Thyroid gland (tissue), 4 donors: ENCODE results near the gene ARL4D. TPM values are rescaled to one million over a fixed set of nuclear protein-coding genes. Genes with fewer than 3 reads are reported as not detected.

Experiments used
- DNase-seq, 2 donors: peaks; one replicate each; pipeline ENCODE4 v3.0.0-alpha.2; 2019
- H3K27ac ChIP-seq, 3 donors: fragments of 200-600 bp; sonication (generic); 1 replicate in 2 of 3; 2 replicates in 1 of 3; pipeline ENCODE4 v1.5.1; 2016 to 2019; ENCODE audit warnings: mild to moderate bottlenecking in 1 of 3, moderate library complexity in 1 of 3
- H3K27me3 ChIP-seq: fragments of 200-600 bp; sonication (generic); one replicate; pipeline ENCODE4 v1.5.1; 2019
- H3K36me3 ChIP-seq, 2 donors: fragments of 200-600 bp; sonication (generic); one replicate each; pipeline ENCODE4 v1.5.1; 2016 to 2019
- H3K4me1 ChIP-seq, 2 donors: fragments of 200-600 bp; sonication (generic); one replicate each; pipeline ENCODE4 v1.5.1; 2017 to 2019
- H3K4me3 ChIP-seq, 3 donors: fragments of 200-600 bp; sonication (generic); replicated peaks in 1 of 3; 1 replicate in 2 of 3; 2 replicates in 1 of 3; pipeline ENCODE4 v1.5.1; 2016; ENCODE audit warnings: mild to moderate bottlenecking in 1 of 3
- H3K9me3 ChIP-seq: fragments of 200-600 bp; sonication (generic); one replicate; pipeline ENCODE4 v1.5.1; 2017
- POLR2A ChIP-seq, 2 donors: fragments of 450-650 bp; IDR thresholded peaks; one replicate each; pipeline ENCODE4 v1.6.1; 2017; ENCODE audit warnings: antibody characterized with exemption in 2 of 2, mild to moderate bottlenecking in 2 of 2, moderate library complexity in 1 of 2
- WGBS, 2 donors: methylation state at CpG; one replicate each; pipeline ENCODE4 v1.1.5; 2017; 5-methylcytosine and 5-hydroxymethylcytosine counted together
- intact Hi-C: fragments of 100-400 bp; cut with DNase I; formaldehyde crosslinking; loops from one replicate; pipeline ENCODE4 v1.15.1; 2023
- total RNA-seq, 4 donors: library from RNA; depleted of rRNA; stranded (reverse); fragments of >200 nt; gene quantifications; one replicate each; pipeline ENCODE4 v1.2.3, GENCODE V29; 2016
- TF ChIP-seq, protein P1 (sequence below), 6 experiments: fragments of 200-600 bp in 3 of 6; fragments of 450-650 bp in 3 of 6; sonication (generic) in 3 of 6; IDR thresholded peaks; one replicate each; pipeline ENCODE4 v1.5.1; 2016 to 2019; ENCODE audit warnings: antibody characterized with exemption in 6 of 6, mild to moderate bottlenecking in 2 of 6, inconsistent platforms in 1 of 6, moderate library complexity in 1 of 6

ARL4D gene
- total RNA-seq, 4 donors from 2014 or later = 32.8 to 57.4 (median 48.9) TPM

DNA sequence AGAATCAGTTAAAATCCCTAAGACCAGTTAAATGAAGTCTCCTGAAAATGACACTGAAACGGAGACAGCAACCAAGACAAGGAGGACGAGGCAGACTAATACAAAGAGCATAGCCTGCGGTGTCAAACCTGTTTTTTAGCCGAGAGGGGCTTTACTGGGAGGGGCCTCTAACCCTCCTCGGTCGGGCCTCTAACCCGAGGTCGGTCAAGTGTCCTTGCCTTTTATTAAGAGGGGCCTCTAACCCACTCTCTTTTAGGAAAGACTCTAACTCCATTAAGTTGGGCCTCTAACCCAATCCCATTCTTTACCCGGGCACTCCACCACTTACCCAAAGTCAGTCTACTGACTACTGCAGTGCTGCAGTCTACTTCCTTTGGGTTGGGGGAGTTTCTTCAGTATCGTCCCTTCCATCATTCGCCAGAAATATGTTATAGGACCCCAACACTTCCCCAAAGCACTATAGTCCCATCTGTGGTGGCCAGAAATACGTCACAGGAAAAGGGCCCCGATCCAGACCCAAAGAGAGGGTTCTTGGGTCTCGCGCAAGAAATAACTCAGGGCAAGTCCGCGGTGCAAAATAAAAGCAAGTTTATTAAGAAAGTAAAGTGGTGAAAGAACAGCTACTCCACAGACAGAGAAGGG, 39.2 kb upstream of the ARL4D start:
- TF ChIP-seq POLR2A (IDR thresholded peaks at IDR 0.05) = no peak
- TF ChIP-seq, protein P1, sequence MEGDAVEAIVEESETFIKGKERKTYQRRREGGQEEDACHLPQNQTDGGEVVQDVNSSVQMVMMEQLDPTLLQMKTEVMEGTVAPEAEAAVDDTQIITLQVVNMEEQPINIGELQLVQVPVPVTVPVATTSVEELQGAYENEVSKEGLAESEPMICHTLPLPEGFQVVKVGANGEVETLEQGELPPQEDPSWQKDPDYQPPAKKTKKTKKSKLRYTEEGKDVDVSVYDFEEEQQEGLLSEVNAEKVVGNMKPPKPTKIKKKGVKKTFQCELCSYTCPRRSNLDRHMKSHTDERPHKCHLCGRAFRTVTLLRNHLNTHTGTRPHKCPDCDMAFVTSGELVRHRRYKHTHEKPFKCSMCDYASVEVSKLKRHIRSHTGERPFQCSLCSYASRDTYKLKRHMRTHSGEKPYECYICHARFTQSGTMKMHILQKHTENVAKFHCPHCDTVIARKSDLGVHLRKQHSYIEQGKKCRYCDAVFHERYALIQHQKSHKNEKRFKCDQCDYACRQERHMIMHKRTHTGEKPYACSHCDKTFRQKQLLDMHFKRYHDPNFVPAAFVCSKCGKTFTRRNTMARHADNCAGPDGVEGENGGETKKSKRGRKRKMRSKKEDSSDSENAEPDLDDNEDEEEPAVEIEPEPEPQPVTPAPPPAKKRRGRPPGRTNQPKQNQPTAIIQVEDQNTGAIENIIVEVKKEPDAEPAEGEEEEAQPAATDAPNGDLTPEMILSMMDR (IDR thresholded peaks at IDR 0.05) = no peak
- H3K4me3 ChIP-seq = no peak overlapping the region
- H3K36me3 ChIP-seq = no peaks in the 10 kb centered on the region
- no peaks in the 10 kb centered on the region for H3K27me3 ChIP-seq
- H3K4me1 ChIP-seq = peaks cover 0 to 10% of the 10 kb centered on the region in 2 donors
- no peaks in the 10 kb centered on the region for H3K9me3 ChIP-seq
- 61 to 72% methylated on average over 17 of the region's 17 CpGs for WGBS, 2 donors
- H3K27ac ChIP-seq = peak overlapping the region; percentile 88 to 99 (median 98)
- no peak for DNase-seq
- intact Hi-C loops = no loop called here

DNA sequence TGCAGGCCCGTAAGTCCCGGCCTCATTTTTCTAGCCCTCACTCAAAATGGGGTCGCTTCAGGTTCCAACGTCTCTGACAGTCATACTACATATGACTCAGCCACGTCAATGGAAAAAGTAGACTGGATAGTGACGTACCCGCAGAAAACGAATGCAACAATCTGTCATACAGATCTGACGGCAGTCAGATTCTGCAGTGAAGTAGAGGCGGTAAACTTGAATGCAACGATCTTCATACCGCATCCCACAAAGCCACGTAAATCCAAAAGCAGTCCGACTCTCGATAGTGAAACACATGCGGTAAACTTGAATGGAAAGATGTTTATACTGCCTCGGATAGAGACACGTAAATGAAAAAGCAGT, 38.4 kb upstream of the ARL4D start:
- Histone ChIP-seq H3K4me1 (peaks cover 0 to 10% of the 10 kb centered on the region in 2 donors), H3K27ac (peak overlapping the region; percentile 88 to 99 (median 98)), H3K9me3 (no peaks in the 10 kb centered on the region), H3K4me3 (peak overlapping the region; percentile 27 to 45 (median 29)), H3K36me3 (no peaks in the 10 kb centered on the region), H3K27me3 (no peaks in the 10 kb centered on the region)
- intact Hi-C loops = no loop called here
- DNase-seq = peak in 1 of 2 donors; percentile 37
- TF ChIP-seq, protein P1 (IDR thresholded peaks at IDR 0.05) = no peak
- TF ChIP-seq POLR2A (IDR thresholded peaks at IDR 0.05) = no peak
- 1 to 31% methylated on average over 18 of the region's 18 CpGs for WGBS, 2 donors

DNA sequence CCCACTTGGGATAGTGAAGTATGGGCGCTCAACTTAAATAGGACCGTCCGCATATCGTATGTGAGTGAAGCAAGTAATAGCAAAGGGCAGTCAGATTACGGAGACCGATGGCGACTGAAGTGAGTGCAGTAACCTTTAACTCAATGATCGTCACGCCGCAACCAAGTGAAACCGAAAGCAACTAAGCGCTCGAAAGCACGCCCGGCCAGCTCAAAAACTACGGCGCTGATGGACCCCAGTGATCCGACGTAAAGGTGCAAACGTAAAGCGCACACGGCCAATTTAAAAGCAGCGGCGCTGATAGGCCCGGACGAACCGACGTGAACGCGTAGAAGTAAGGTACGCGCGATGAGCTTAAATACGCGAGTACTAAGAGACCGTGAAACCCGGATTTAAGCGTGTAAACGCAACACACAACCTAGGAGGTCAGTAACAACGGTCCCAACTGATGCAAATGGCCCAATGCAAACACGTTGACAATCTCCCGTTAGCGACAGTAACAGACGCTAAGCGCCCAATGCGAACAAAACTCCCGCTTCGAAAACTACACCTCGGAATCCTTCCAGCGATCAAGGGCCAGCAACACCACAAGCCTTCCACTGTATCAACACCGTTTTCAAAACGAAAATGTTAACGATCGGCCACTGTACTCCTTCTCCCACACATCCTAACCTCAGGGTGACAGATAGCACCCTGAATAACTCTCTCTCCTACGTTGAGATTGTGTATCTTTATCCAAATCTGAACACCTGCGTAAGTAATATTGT, 37.9 kb upstream of the ARL4D start:
- H3K36me3 ChIP-seq = no peaks in the 10 kb centered on the region
- peak; percentile 91 to 94 for DNase-seq
- intact Hi-C loops = no loop called here

DNA sequence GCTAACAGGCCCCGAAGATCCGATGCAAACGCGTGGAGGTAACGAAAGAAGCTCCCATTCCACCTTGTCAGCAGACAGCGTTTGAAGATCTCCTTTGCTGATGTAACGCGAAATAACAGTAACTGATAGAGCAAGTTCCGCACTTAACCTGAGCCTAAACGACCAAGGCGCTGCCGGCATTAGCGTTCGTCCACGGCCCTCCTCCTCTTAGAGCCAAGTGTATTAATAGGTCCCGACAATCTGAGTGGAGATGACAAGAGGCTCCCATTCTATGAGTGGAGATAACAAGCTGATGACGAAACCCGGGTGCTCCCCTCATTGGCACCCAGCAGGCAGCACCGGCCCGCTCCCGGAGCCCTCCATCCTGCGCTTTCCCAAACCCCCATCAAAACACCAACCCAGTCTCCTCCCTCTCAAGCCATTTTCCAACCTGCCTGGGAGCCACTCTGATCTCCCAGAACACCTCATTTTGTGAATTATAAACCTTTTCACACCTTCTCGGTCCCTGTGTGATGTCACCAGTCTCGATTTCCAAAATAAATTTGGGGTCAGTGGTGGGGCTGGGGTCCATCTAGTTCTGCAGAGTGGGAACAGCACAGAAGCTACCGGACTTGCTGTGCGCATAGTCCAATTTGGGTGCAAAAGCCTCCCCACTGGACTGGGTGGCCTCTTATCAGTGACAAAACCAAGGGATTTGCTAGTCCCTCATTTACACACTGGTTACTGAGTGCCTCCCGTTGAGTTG, 35.4 kb upstream of the ARL4D start:
- no peak overlapping the region for H3K27ac ChIP-seq
- intact Hi-C loops = no loop called here
- H3K4me1 ChIP-seq = peaks cover 7 to 15% of the 10 kb centered on the region in 2 donors
- H3K36me3 ChIP-seq = no peaks in the 10 kb centered on the region
- DNase-seq = no peak
- H3K9me3 ChIP-seq = no peaks in the 10 kb centered on the region
- H3K27me3 ChIP-seq = no peaks in the 10 kb centered on the region
- no peak for TF ChIP-seq POLR2A (IDR thresholded peaks at IDR 0.05)
- TF ChIP-seq, protein P1 (IDR thresholded peaks at IDR 0.05) = no peak
- 91 to 92% methylated on average over 26 to 27 of the region's 27 CpGs for WGBS, 2 donors
- H3K4me3 ChIP-seq = no peak overlapping the region

More for the DNA sequence above, 37.9 kb upstream of the ARL4D start:
- peak overlapping the region; percentile 27 to 45 (median 29) for H3K4me3 ChIP-seq
- TF ChIP-seq, protein P1 (IDR thresholded peaks at IDR 0.05) = peak in 1 of 6 experiments; percentile 9
- peak; percentile 96 to 98 for TF ChIP-seq POLR2A (IDR thresholded peaks at IDR 0.05)
- WGBS, 2 donors = 1 to 3% methylated on average over 55 to 56 of the region's 56 CpGs
- no peaks in the 10 kb centered on the region for H3K9me3 ChIP-seq
- peaks cover 0 to 10% of the 10 kb centered on the region in 2 donors for H3K4me1 ChIP-seq
- no peaks in the 10 kb centered on the region for H3K27me3 ChIP-seq
- peak overlapping the region; percentile 88 to 99 (median 98) for H3K27ac ChIP-seq
